DOHH2 (cell line): ENCODE results near the gene PYDC2.

Experiments
- H3F3A ChIP-seq: fragments of 200-600 bp; sonication (generic), shearing (Covaris generic); 2 replicates; pipeline ENCODE4 v1.6.0; 2016; ENCODE audit warnings: antibody characterized with exemption, mild to moderate bottlenecking; ENCODE audit not compliant: control insufficient read depth, insufficient read depth
- H3K27ac ChIP-seq: fragments of 200-600 bp; sonication (generic); 2 replicates; pipeline ENCODE4 v1.5.1; 2014; ENCODE audit warnings: low read depth, mild to moderate bottlenecking, low read length, moderate library complexity
- H3K27me3 ChIP-seq: fragments of 200-600 bp; sonication (generic); 2 replicates; pipeline ENCODE4 v1.6.1; 2014; ENCODE audit warnings: mild to moderate bottlenecking, low read length, mixed read lengths; ENCODE audit not compliant: control insufficient read depth
- H3K36me3 ChIP-seq: fragments of 200-600 bp; sonication (generic); 2 replicates; pipeline ENCODE4 v1.6.1; 2014; ENCODE audit warnings: mild to moderate bottlenecking, low read length, moderate library complexity, mixed read lengths; ENCODE audit not compliant: control insufficient read depth
- H3K4me1 ChIP-seq: fragments of 200-600 bp; sonication (generic); 2 replicates; pipeline ENCODE4 v1.6.1; 2014; ENCODE audit warnings: mild to moderate bottlenecking, low read length, mixed read lengths; ENCODE audit not compliant: control insufficient read depth
- H3K4me2 ChIP-seq: fragments of 200-600 bp; sonication (generic); 2 replicates; pipeline ENCODE4 v1.6.0; 2014; ENCODE audit warnings: mild to moderate bottlenecking, low read length, moderate library complexity
- H3K4me3 ChIP-seq: fragments of 200-600 bp; sonication (generic); 2 replicates; pipeline ENCODE4 v1.5.1; 2014; ENCODE audit warnings: mild to moderate bottlenecking, low read length, mixed read lengths
- H3K79me2 ChIP-seq: fragments of 200-600 bp; sonication (generic); 2 replicates; pipeline ENCODE4 v1.6.1; 2014; ENCODE audit warnings: mild to moderate bottlenecking, low read length, mixed read lengths; ENCODE audit not compliant: control insufficient read depth
- H3K9me2 ChIP-seq: fragments of 200-600 bp; sonication (generic); replicated peaks from 2 replicates; pipeline ENCODE4 v1.6.1; 2014; ENCODE audit warnings: mild to moderate bottlenecking, low read length, mixed read lengths; ENCODE audit not compliant: control insufficient read depth
- H3K9me3 ChIP-seq: fragments of 200-600 bp; sonication (generic); 2 replicates; pipeline ENCODE4 v1.6.1; 2014; ENCODE audit warnings: antibody characterized with exemption, low read length, mixed read lengths; ENCODE audit not compliant: control insufficient read depth, insufficient read depth
- H4K20me1 ChIP-seq: fragments of 200-600 bp; sonication (generic); 2 replicates; pipeline ENCODE4 v1.6.0; 2014; ENCODE audit warnings: low read depth, mild to moderate bottlenecking, antibody characterized with exemption, low read length, moderate library complexity; ENCODE audit not compliant: control insufficient read depth, insufficient read depth
- EZH2phosphoT487 ChIP-seq: fragments of 200-600 bp; sonication (generic); IDR thresholded peaks from 2 replicates; pipeline ENCODE4 v1.6.1; 2017; ENCODE audit warnings: borderline replicate concordance, mild to moderate bottlenecking, antibody characterized with exemption, low read length, moderate library complexity, mixed read lengths
- TF ChIP-seq, protein P1 (sequence below): fragments of 200-600 bp; sonication (generic); IDR thresholded peaks from one replicate; pipeline ENCODE4 v1.5.1; 2014; ENCODE audit warnings: antibody characterized with exemption, mild to moderate bottlenecking, low read depth, low read length; ENCODE audit not compliant: poor library complexity, severe bottlenecking

The PYDC2 gene

DNA sequence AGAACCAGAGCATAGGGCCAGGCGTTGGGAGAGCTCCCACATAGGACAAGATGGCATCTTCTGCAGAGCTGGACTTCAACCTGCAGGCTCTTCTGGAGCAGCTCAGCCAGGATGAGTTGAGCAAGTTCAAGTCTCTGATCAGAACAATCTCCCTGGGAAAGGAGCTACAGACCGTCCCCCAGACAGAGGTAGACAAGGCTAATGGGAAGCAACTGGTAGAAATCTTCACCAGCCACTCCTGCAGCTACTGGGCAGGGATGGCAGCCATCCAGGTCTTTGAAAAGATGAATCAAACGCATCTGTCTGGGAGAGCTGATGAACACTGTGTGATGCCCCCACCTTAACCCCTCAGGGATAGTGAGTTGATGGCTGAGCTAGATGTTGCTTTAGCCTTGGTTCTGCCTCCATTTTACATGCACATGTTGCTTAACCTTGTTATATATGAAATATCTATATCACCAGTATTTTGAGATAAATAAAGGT, at the start of gene PYDC2:
TSS of gene PYDC2 (plus strand) at position 51 of the 483 bp plus-strand sequence. CDS start at position 51, 0 bp downstream.
- Histone ChIP-seq H3K4me1 (no peaks in the 10 kb centered on the region), H3F3A (no peaks in the 10 kb centered on the region), H3K27me3 (no peaks in the 10 kb centered on the region), H3K27ac (no peak within 1 kb of the TSS), H3K4me3 (no peak within 1 kb of the TSS), H4K20me1 (no peaks in the 10 kb centered on the region), H3K36me3 (no peaks in the 10 kb centered on the region), H3K9me3 (no peaks in the 10 kb centered on the region), H3K4me2 (no peak within 1 kb of the TSS), H3K9me2 (no peaks in the 10 kb centered on the region), H3K79me2 (no peaks in the 10 kb centered on the region)
- TF ChIP-seq, protein P1, sequence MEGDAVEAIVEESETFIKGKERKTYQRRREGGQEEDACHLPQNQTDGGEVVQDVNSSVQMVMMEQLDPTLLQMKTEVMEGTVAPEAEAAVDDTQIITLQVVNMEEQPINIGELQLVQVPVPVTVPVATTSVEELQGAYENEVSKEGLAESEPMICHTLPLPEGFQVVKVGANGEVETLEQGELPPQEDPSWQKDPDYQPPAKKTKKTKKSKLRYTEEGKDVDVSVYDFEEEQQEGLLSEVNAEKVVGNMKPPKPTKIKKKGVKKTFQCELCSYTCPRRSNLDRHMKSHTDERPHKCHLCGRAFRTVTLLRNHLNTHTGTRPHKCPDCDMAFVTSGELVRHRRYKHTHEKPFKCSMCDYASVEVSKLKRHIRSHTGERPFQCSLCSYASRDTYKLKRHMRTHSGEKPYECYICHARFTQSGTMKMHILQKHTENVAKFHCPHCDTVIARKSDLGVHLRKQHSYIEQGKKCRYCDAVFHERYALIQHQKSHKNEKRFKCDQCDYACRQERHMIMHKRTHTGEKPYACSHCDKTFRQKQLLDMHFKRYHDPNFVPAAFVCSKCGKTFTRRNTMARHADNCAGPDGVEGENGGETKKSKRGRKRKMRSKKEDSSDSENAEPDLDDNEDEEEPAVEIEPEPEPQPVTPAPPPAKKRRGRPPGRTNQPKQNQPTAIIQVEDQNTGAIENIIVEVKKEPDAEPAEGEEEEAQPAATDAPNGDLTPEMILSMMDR: no peak
- TF ChIP-seq EZH2phosphoT487: no peak

DNA sequence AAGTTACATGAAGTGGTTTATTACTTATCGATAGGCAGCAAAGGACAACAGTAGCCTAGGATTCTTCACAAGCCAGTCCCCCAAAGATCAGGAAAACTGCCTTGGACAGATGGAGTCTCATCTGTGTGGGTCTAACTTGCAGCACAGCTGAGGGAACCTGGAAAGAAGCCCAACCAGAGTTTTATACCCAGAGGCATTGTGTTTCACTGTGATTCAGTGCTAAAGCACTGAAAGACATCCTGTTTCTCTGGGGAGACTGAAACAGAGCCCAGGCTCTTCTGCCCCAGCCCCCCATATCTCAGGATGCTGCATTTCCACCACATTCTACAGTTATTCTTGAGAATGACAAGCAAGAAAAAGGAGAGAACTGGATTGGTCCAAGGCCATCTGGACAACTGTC, 48.2 kb upstream of the PYDC2 start:
- H3K9me2 ChIP-seq: no peaks in the 10 kb centered on the region
- peaks cover 9% of the 10 kb centered on the region; the same call in 1 of the 2 replicates for H3K9me3 ChIP-seq
- no peaks in the 10 kb centered on the region for H4K20me1 ChIP-seq
- H3K4me2 ChIP-seq: no peak overlapping the region
- no peaks in the 10 kb centered on the region for H3K79me2 ChIP-seq
- no peaks in the 10 kb centered on the region for H3K27me3 ChIP-seq
- no peaks in the 10 kb centered on the region for H3K36me3 ChIP-seq
- no peak overlapping the region for H3K27ac ChIP-seq
- TF ChIP-seq EZH2phosphoT487: no peak
- TF ChIP-seq, protein P1: no peak
- no peak overlapping the region for H3K4me3 ChIP-seq
- no peaks in the 10 kb centered on the region for H3F3A ChIP-seq
- 0 out of 2 replicates have a peak, but pooled peaks cover 5% of the 10 kb centered on the region for H3K4me1 ChIP-seq

DNA sequence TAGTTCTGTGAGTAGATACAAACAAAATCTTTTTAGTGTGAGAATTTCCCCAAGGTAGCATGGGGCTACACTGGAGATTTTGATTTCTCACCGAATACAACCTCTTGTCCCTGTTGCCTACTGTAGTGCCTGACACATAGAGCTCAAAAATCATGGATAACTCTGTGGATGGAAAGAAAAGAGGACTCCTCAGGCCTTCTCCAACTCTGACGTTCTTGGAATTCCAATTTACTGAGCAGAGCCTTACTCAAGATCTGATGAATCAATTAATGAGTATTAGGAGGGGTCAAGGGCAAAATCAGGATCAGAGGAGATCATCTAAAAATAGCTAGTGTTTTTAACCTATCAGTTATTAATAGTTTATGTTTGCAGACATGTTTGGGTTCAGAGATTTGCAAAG, 46.7 kb upstream of the PYDC2 start:
- H3K79me2 ChIP-seq: no peaks in the 10 kb centered on the region
- H3K9me3 ChIP-seq: peaks cover 9% of the 10 kb centered on the region; the same call in 1 of the 2 replicates
- TF ChIP-seq EZH2phosphoT487: no peak
- TF ChIP-seq, protein P1: no peak
- H3K4me1 ChIP-seq: 0 out of 2 replicates have a peak, but pooled peaks cover 5% of the 10 kb centered on the region
- no peaks in the 10 kb centered on the region for H3K36me3 ChIP-seq
- H3K4me3 ChIP-seq: no peak overlapping the region
- no peaks in the 10 kb centered on the region for H4K20me1 ChIP-seq
- H3F3A ChIP-seq: no peaks in the 10 kb centered on the region
- H3K4me2 ChIP-seq: no peak overlapping the region
- H3K27ac ChIP-seq: no peak overlapping the region
- H3K27me3 ChIP-seq: no peaks in the 10 kb centered on the region
- no peaks in the 10 kb centered on the region for H3K9me2 ChIP-seq
